Keratinocyte (primary cell): Measurements from ENCODE around the gene RGS10. TPM values are rescaled to one million over a fixed set of nuclear protein-coding genes. Genes with fewer than 3 reads are reported as not detected.

Experiments used
- DNase-seq: peaks from one replicate; pipeline ENCODE4 v3.0.0-alpha.2; 2011; ENCODE audit warnings: low read depth, missing footprints, low spot score
- FAIRE-seq: peaks from 2 replicates; lab custom pipeline; 2011; peaks lifted over from hg19 to GRCh38; lab: Jason Lieb, UNC
- H2AFZ ChIP-seq: 2 replicates; pipeline ENCODE4 v1.6.0; 2012; ENCODE audit warnings: low read length, control low read depth, inconsistent platforms; ENCODE audit not compliant: control insufficient read depth
- H3K27ac ChIP-seq: 2 replicates; pipeline ENCODE4 v1.5.1; 2011; ENCODE audit warnings: low read length; ENCODE audit not compliant: control insufficient read depth, insufficient read depth
- H3K27me3 ChIP-seq: 3 replicates; pipeline ENCODE4 v1.6.0; 2011; ENCODE audit warnings: low read length; ENCODE audit not compliant: control insufficient read depth, insufficient read depth; ENCODE audit errors: extremely low read depth
- H3K36me3 ChIP-seq, 2 experiments: 2 replicates in 1 of 2; 3 replicates in 1 of 2; pipeline ENCODE4 v1.5.1; 2011; ENCODE audit warnings: low read length in 2 of 2, mild to moderate bottlenecking in 1 of 2; ENCODE audit not compliant: control insufficient read depth in 2 of 2, insufficient read depth in 2 of 2; ENCODE audit errors: extremely low read depth in 1 of 2
- H3K4me1 ChIP-seq: 3 replicates; pipeline ENCODE4 v1.5.1; 2011; ENCODE audit warnings: low read length; ENCODE audit not compliant: control insufficient read depth, insufficient read depth; ENCODE audit errors: extremely low read depth
- H3K4me2 ChIP-seq: 3 replicates; pipeline ENCODE4 v1.6.0; 2011; ENCODE audit warnings: low read depth, low read length; ENCODE audit not compliant: control insufficient read depth, insufficient read depth; ENCODE audit errors: extremely low read depth
- H3K4me3 ChIP-seq, 3 experiments: fragments of 200-600 bp in 1 of 3; sonication (generic) in 1 of 3; 2 replicates in 2 of 3; 3 replicates in 1 of 3; pipeline ENCODE4 v1.5.1; 2011 to 2016; ENCODE audit warnings: low read length in 3 of 3, mild to moderate bottlenecking in 3 of 3, control low read depth in 2 of 3, inconsistent platforms in 1 of 3, low read depth in 1 of 3, mixed read lengths in 1 of 3, mixed run types in 1 of 3, moderate library complexity in 1 of 3; ENCODE audit not compliant: control insufficient read depth in 2 of 3, insufficient read depth in 2 of 3; ENCODE audit errors: extremely low read depth in 1 of 3
- H3K79me2 ChIP-seq: 2 replicates; pipeline ENCODE4 v1.6.0; 2012; ENCODE audit warnings: low read length; ENCODE audit not compliant: control insufficient read depth, insufficient read depth
- H3K9ac ChIP-seq: 3 replicates; pipeline ENCODE4 v1.6.0; 2011; ENCODE audit warnings: low read length; ENCODE audit not compliant: control insufficient read depth, insufficient read depth; ENCODE audit errors: extremely low read depth
- H3K9me1 ChIP-seq: 3 replicates; pipeline ENCODE4 v1.6.0; 2011; ENCODE audit warnings: low read length; ENCODE audit not compliant: control insufficient read depth, insufficient read depth; ENCODE audit errors: extremely low read depth
- H3K9me3 ChIP-seq: 2 replicates; pipeline ENCODE4 v1.5.1; 2012; ENCODE audit warnings: low read depth, low read length; ENCODE audit not compliant: control insufficient read depth
- H4K20me1 ChIP-seq: 3 replicates; pipeline ENCODE4 v1.6.0; 2011; ENCODE audit warnings: low read length; ENCODE audit not compliant: control insufficient read depth, insufficient read depth; ENCODE audit errors: extremely low read depth
- CTCF ChIP-seq, 3 experiments: IDR thresholded peaks in 1 of 3; conservative IDR thresholded peaks in 1 of 3; optimal IDR thresholded peaks in 1 of 3; 2 replicates in 2 of 3; 3 replicates in 1 of 3; pipeline versions ENCODE3 to v1.5.1; 2011; ENCODE audit warnings: low read length in 3 of 3, mild to moderate bottlenecking in 3 of 3, moderate library complexity in 2 of 3, control low read depth in 1 of 3, inconsistent platforms in 1 of 3; ENCODE audit not compliant: insufficient read depth in 2 of 3; ENCODE audit errors: extremely low read depth in 1 of 3
- EZH2 ChIP-seq: IDR thresholded peaks from one replicate; pipeline ENCODE4 v1.6.1; 2012; ENCODE audit warnings: inconsistent platforms, mild to moderate bottlenecking, low read length, moderate library complexity
- dilution Hi-C: fragments of 300-500 bp; cut with MboI; formaldehyde crosslinking; loops from one replicate; pipeline ENCODE4 v1.7.0; 2020; ENCODE audit warnings: low sequenced_read_pairs; ENCODE audit not compliant: extremely low pct_ligation_motif_present
- polyA plus RNA-seq, 5 experiments: library from polyadenylated mRNA; depleted of rRNA in 3 of 5; stranded (reverse) in 3 of 5; stranded (forward) in 1 of 5; unstranded in 1 of 5; fragments of >200 nt; gene quantifications; 1 replicate in 1 of 5; 2 replicates in 3 of 5; 3 replicates in 1 of 5; pipeline versions ENCODE4 v1.2.1 to v1.2.3, GENCODE V29; 2011 to 2012; ENCODE audit warnings: missing spikeins in 2 of 5, low read depth in 1 of 5, low replicate concordance in 1 of 5

RGS10 gene
- polyA plus RNA-seq, 1 donor (not counting 4 experiments of a cell fraction or from before 2014, with no cell fraction given) = 87.8 TPM

- Histone ChIP-seq H3K9me1 (no peaks in the 10 kb centered on the region), H3K4me2 (no peak overlapping the region), H4K20me1 (no peaks in the 10 kb centered on the region), H3K36me3 (peaks cover 5 to 22% of the 10 kb centered on the region in 2 experiments), H3K9ac (no peak overlapping the region), H2AFZ (no peak overlapping the region), H3K4me3 (no peak overlapping the region), H3K4me1 (no peaks in the 10 kb centered on the region), H3K9me3 (no peaks in the 10 kb centered on the region), H3K79me2 (no peaks in the 10 kb centered on the region), H3K27ac (no peak overlapping the region), H3K27me3 (no peaks in the 10 kb centered on the region)
- dilution Hi-C loops = no loop called here
- DNase-seq (no peak), FAIRE-seq (no peak)
- no peak for TF ChIP-seq EZH2
- no peak for TF ChIP-seq CTCF (optimal IDR thresholded peaks at IDR 0.05 in 1 of 3, IDR thresholded peaks at IDR 0.05 in 1 of 3, conservative IDR thresholded peaks at IDR 0.05 in 1 of 3; ENCODE audit: extremely low read depth in 1 of 3, insufficient read depth in 2 of 3, low read length in 3 of 3)
Observed at GRCh38 chr10:119507115-119507514, 35.4 kb downstream of the RGS10 start.

- TF ChIP-seq EZH2 (no peak), CTCF (optimal IDR thresholded peaks at IDR 0.05 in 1 of 3, IDR thresholded peaks at IDR 0.05 in 1 of 3, conservative IDR thresholded peaks at IDR 0.05 in 1 of 3; ENCODE audit: extremely low read depth in 1 of 3, insufficient read depth in 2 of 3, low read length in 3 of 3) (no peak)
- Histone ChIP-seq H3K36me3 (peaks cover 5 to 14% of the 10 kb centered on the region in 2 experiments), H3K79me2 (no peaks in the 10 kb centered on the region), H4K20me1 (no peaks in the 10 kb centered on the region), H3K4me3 (no peak overlapping the region), H2AFZ (no peak overlapping the region), H3K9ac (no peak overlapping the region), H3K9me3 (no peaks in the 10 kb centered on the region), H3K27me3 (no peaks in the 10 kb centered on the region), H3K4me1 (no peaks in the 10 kb centered on the region), H3K4me2 (no peak overlapping the region), H3K27ac (no peak overlapping the region), H3K9me1 (no peaks in the 10 kb centered on the region)
- dilution Hi-C loops = no loop called here
- FAIRE-seq = no peak
- no peak for DNase-seq
Observed at GRCh38 chr10:119505588-119506315, 36.8 kb downstream of the RGS10 start.
